Ramos (cell line): ENCODE measurements around the gene MYOM1.
"Not testable (repeated sequence)": the region's sequence is repeated elsewhere in the genome, so short reads cannot be mapped to it uniquely, and the experiment has no call there.

Experiments used
- in situ Hi-C: fragments of 300-500 bp; cut with MboI; formaldehyde crosslinking; loops from one replicate; pipeline ENCODE4 v1.14.3; 2022; ENCODE audit warnings: low sequenced_read_pairs; ENCODE audit not compliant: unreplicated experiment

MYOM1 gene

GRCh38 chr18:3048820-3049349 is 170.9 kb downstream of the MYOM1 start:
- in situ Hi-C loops = no loop called here

DNA sequence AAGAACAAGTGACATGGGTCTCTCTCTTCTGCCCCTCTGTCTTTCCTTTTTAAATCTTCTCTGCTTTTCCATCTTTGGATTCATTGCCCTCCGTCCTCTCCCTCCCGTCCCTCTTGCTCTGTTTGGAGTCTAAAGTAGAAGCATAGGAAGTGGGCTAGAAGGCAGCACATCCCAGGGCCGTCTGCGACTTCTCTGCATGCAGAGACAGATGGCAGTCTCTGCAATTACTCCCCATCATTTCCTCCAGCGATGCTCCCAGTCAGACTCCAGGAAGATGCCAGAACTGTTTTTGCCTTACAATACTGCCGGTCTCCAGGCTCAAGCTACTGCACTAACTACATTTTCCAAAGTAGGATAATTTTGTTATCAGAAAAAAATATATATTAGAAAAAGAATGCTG is 171.6 kb downstream of the MYOM1 start:
- in situ Hi-C loops = no loop called here

GRCh38 chr18:3046216-3046808 is 173.5 kb downstream of the MYOM1 start:
- in situ Hi-C loops = no loop called here

DNA sequence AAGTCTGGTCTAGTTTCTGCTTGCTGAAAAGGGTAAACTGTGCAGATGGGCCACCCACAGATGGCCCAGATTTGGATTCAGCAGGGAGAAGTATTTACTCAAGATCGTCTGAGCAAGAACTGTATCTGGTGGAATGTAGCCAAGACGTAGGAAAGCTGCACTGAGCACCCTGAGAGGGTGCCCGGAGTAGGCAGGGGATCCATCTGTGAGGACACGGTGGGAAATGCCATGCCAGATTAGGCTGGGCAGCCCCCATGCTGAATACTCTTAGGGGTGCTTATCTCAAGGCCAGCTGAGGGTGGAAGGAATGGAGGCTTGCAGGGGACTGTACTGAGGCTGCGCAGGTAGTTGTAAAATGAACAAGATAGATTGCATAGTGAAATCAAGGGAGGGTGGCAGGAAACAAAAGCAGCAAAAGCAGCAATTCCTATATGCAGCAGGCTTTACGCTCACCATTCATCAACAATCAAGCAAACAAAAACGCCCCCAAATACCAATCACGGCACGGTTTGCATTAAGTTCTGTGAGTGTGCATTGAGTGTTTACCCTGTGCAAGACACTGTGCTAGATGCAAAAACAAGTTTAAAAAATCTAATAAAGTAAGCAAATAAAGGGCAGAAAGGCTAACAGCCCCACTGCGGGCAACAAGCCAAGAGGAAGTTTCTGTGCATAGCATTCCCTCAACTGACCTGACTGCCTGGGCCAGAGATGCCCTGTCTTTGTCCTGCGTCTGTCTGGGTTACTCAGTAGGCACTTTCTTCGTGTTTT is 174.7 kb downstream of the MYOM1 start:
- in situ Hi-C loops = no loop called here

DNA sequence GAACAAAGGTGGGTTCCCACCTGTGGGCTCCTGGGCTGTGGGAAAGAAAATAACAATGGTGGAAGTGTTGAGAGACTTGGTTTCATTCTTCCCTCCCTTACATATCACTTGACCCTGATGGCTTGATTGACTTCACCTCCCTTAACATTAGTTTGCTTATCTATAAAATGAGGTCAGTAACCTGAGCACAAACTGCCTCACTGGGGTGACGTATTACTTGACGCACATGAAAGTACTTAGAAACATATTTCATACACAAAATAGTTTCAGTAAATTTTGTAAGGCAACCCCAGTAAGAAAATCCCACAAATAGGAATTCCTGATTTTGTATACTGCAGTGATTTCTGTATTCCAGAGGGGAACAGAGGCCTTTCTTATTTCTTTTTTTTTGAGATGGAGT is 177.4 kb downstream of the MYOM1 start:
- in situ Hi-C loops = no loop called here

GRCh38 chr18:3041843-3042242 is 177.9 kb downstream of the MYOM1 start:
- in situ Hi-C loops = no loop called here

GRCh38 chr18:3040881-3041280 is 178.9 kb downstream of the MYOM1 start:
- in situ Hi-C loops = no loop called here

GRCh38 chr18:3040173-3040572 is 179.6 kb downstream of the MYOM1 start:
- in situ Hi-C loops = no loop called here

- in situ Hi-C loops = no loop called here
These were observed 182.3 kb downstream of the MYOM1 start for GRCh38 chr18:3037423-3037915.

DNA sequence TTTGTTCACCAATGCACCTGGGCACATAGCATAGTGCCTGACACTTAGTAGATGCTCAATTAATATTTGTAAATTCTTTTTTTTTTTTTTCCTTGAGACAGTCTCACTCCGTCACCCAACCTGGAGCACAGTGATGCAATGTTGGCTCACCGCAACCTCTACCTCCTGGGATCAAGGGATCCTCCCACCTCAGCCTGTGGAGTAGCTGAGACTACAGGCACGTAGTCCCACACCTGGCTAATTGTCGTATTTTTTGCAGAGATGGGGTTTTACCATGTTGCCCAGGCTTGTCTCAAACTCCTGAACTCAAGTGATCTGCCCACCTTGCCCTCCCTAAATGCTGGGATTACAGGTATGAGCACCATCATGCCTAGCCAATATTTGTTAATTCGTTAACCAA is 183.7 kb downstream of the MYOM1 start:
- in situ Hi-C loops = no loop called here

- in situ Hi-C loops = no loop called here
These were observed 184.1 kb downstream of the MYOM1 start for GRCh38 chr18:3035635-3036034.

- in situ Hi-C loops = no loop called here
These were observed 187.0 kb downstream of the MYOM1 start for GRCh38 chr18:3032721-3033120.

DNA sequence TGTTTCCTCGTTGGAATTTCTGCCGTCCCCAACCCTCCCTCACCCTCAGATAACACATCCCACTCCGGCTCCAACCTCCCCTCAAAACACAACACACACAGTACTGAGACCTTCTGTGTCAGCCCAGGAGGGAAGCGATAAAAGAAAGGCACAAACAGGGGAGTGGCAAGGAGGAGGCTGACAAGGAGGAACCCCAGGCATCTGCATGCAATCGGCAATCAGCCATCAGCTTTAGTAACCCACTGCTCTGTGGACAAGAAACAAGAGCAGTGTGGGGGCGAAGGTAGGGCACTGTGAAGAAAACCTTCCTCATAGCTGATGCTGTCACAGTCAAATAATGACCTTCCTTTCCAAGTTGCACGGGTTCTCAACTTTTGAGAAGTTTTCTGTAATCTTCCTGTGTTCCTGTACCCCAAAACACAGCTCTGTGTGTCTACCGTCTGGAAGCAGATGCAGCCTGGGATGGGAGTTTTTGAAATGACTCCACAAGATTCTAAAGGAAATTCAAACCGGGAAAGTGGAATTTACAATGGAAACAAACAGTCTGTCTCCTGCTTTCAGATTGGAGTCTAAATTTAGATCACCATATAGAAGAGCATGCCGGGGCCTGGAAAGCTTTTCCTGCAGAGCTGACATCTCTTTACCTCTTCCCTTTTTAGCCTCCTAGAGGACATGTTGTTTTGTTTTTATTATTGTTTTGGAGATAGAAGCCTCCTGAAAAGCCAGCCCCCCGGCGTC is 190.4 kb downstream of the MYOM1 start:
- in situ Hi-C loops = no loop called here

DNA sequence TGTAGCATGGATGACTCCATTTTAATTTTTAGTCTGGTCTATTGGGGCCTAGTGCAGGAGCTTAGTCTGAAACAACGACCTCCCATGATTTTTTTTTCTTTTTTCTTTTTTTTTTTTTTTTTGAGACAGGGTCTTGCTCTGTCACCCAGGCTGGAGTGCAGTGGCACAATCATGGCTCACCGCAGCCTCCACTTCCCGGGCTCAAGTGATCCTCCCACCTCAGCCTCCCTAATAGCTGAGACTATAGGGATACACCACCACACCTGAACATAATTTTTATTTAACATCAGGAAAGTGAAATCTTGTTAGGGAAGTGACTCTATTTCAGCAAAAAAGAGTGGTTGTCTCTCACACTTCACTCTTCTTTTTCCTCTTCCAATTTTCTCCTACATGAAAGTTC is 191.7 kb downstream of the MYOM1 start:
- in situ Hi-C loops = not testable (repeated sequence)

- in situ Hi-C loops = no loop called here
These were observed 192.3 kb downstream of the MYOM1 start for GRCh38 chr18:3027370-3027891.

DNA sequence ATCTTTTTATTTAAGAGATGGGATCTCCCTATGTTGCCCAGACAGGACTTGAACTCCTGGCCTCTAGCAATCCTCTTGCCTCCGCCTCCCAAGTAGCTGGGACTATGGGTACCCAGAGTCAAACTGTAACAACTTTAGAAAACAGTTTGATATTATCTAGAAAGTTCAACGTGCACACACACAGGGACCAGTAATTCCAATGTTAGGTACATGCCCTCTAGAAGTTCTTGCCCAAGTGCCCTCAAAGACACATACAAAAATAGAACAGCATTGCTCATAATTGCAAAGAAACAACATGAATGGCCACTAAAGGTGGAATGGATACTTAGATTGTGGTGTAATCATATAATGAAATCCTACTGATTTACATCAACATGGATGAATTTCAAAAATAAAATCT is 194.2 kb downstream of the MYOM1 start:
- in situ Hi-C loops = no loop called here

DNA sequence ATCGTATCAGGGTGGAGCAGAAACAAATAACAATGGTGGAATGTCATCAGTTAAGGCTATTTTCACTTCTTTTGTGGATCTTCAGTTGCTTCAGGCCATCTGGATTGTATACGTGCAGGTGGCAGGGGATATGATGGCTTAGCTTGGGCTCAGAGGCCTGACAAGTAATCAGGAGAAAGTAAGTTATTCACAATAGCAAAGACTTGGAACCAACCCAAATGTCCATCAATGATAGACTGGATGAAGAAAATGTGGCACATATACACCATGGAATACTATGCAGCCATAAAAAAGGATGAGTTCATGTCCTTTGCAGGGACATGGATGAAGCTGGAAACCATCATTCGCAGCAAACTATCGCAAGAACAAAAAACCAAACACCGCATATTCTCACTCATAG is 196.2 kb downstream of the MYOM1 start:
- in situ Hi-C loops = not testable (repeated sequence)
